NT2/D1 (cell line): ENCODE data around the gene U2SURP.

Experiments
- YY1 ChIP-seq: IDR thresholded peaks from 2 replicates; pipeline ENCODE4 v1.6.1; 2011; ENCODE audit not compliant: insufficient read length, insufficient read depth
- ZNF274 ChIP-seq: IDR thresholded peaks from 2 replicates; pipeline ENCODE4 v1.6.1; 2011; ENCODE audit warnings: mild to moderate bottlenecking, low read depth, low read length

DNA sequence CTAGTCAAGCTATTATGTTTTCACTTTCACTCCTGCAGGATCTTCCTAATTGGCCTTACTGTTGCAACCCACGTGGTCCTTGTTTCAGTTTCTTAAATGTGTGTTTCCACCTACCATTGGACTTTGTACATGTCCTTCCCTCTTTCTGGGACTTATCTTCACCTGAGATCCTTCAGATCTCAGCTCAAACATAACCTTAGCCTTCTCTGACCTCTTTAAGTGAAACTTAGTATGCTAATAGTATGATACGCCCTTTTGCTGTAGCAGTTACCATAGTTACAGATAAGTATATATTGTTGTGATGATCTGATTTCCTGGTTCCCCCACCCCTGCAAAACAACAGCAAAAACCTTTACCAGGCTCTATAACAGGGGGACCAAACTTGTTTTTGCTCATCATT, 35.2 kb downstream of the U2SURP start:
- TF ChIP-seq YY1, result no peak
- no peak for TF ChIP-seq ZNF274
